ENCODE data around the gene PRKN.
"Not testable (repeated sequence)": the region's sequence is repeated elsewhere in the genome, so short reads cannot be mapped to it uniquely, and the experiment has no call there.

DNA sequence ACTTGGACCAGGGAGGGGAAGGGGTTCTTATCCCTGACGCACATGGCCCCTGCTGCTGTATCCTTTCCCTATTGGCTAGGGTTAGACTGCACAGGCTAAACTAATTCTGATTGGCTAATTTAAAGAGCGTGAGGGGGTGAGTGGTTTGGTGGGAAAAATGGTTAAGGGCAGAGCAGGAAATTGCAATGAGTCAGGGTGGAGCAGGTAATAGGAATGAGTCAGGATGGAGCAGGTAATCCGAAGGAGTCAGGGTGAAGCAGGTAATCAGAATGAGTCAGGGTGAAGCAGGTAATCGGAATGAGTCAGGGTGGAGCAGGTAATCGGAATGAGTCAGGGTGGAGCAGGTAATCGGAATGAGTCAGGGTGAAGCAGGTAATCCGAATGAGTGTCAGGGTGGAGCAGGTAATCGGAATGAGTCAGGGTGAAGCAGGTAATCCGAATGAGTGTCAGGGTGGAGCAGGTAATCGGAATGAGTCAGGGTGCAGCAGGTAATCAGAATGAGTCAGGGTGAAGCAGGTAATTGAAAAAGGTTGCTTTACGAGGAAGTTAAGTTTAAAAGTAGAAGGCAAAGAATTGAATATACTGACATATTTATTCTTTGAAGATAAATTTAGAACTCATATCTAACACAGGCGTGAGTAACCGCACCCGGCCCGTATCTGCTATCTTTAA is 1412.2 kb downstream of the PRKN start:
- not testable (repeated sequence) for TF ChIP-seq EZH2 (IDR thresholded peaks at IDR 0.05; ENCODE audit: borderline replicate concordance, low read depth, low read length, poor library complexity, severe bottlenecking)
- TF ChIP-seq, protein P1, sequence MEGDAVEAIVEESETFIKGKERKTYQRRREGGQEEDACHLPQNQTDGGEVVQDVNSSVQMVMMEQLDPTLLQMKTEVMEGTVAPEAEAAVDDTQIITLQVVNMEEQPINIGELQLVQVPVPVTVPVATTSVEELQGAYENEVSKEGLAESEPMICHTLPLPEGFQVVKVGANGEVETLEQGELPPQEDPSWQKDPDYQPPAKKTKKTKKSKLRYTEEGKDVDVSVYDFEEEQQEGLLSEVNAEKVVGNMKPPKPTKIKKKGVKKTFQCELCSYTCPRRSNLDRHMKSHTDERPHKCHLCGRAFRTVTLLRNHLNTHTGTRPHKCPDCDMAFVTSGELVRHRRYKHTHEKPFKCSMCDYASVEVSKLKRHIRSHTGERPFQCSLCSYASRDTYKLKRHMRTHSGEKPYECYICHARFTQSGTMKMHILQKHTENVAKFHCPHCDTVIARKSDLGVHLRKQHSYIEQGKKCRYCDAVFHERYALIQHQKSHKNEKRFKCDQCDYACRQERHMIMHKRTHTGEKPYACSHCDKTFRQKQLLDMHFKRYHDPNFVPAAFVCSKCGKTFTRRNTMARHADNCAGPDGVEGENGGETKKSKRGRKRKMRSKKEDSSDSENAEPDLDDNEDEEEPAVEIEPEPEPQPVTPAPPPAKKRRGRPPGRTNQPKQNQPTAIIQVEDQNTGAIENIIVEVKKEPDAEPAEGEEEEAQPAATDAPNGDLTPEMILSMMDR (conservative IDR thresholded peaks at IDR 0.05; ENCODE audit: low read depth, low read length), result not testable (repeated sequence)

All from A673 (cell line).